HG03103 (cell line): ENCODE measurements around the gene DNHD1.

Source experiments
- ATAC-seq: cut with Tn5 transposase; IDR thresholded peaks from one replicate; pipeline ENCODE4 v1.9.1; 2021; ENCODE audit warnings: low read depth; ENCODE audit not compliant: unreplicated experiment

DNHD1 gene

GRCh38 chr11:6583584-6583983 is 86.5 kb downstream of the DNHD1 start:
- ATAC-seq: no peak

- no peak for ATAC-seq
Observed at GRCh38 chr11:6584528-6584927, 87.4 kb downstream of the DNHD1 start.

GRCh38 chr11:6586434-6587359 is 89.6 kb downstream of the DNHD1 start:
- ATAC-seq: no peak

- no peak for ATAC-seq
Observed at GRCh38 chr11:6587360-6587953, 90.4 kb downstream of the DNHD1 start.

- no peak for ATAC-seq
Observed at GRCh38 chr11:6588018-6588417, 90.9 kb downstream of the DNHD1 start.

GRCh38 chr11:6594142-6594768 is 97.2 kb downstream of the DNHD1 start:
- ATAC-seq: no peak

GRCh38 chr11:6596239-6596877 is 99.3 kb downstream of the DNHD1 start:
- ATAC-seq: no peak

- ATAC-seq: no peak
Observed at GRCh38 chr11:6598555-6598954, 101.5 kb downstream of the DNHD1 start.

GRCh38 chr11:6599449-6599848 is 102.4 kb downstream of the DNHD1 start:
- no peak for ATAC-seq

- ATAC-seq: no peak
Observed at GRCh38 chr11:6599881-6600390, 102.9 kb downstream of the DNHD1 start.

GRCh38 chr11:6601041-6601461 is 104.0 kb downstream of the DNHD1 start:
- no peak for ATAC-seq

GRCh38 chr11:6602096-6602940 is 105.2 kb downstream of the DNHD1 start:
- no peak for ATAC-seq

GRCh38 chr11:6603287-6604080 is 106.4 kb downstream of the DNHD1 start, which contains the start of the genes ILK and RRP8:
TSS of gene ILK (plus strand) at chr11:6603774. CDS start at chr11:6604272, 498 bp downstream.
TSS of gene RRP8 (minus strand) at chr11:6603616. CDS start at chr11:6603502, 114 bp downstream.
- ATAC-seq: peak; percentile 78

GRCh38 chr11:6604081-6604626 is 107.1 kb downstream of the DNHD1 start:
- ATAC-seq: peak; percentile 34

GRCh38 chr11:6604790-6605189 is 107.7 kb downstream of the DNHD1 start:
- ATAC-seq: no peak

GRCh38 chr11:6606471-6607189 is 109.5 kb downstream of the DNHD1 start:
- ATAC-seq: peak; percentile 40

GRCh38 chr11:6607190-6607795 is 110.2 kb downstream of the DNHD1 start:
- ATAC-seq: no peak

- no peak for ATAC-seq
Observed at GRCh38 chr11:6608011-6608410, 110.9 kb downstream of the DNHD1 start.
